Heart left ventricle (tissue), 13 donors: Measurements from ENCODE around the gene MTSS2.

Experiments used
- CTCF ChIP-seq, 12 donors: fragments of 200-600 bp; sonication (generic) in 4 of 12; IDR thresholded peaks; one replicate each; pipeline versions ENCODE4 v1.5.0 to v1.8.0; 2018 to 2022; ENCODE audit warnings: antibody characterized with exemption in 12 of 12, mild to moderate bottlenecking in 5 of 12
- POLR2A ChIP-seq, 2 donors: fragments of 450-650 bp; IDR thresholded peaks; one replicate each; pipeline ENCODE4 v1.6.1; 2017; ENCODE audit warnings: antibody characterized with exemption in 2 of 2, mild to moderate bottlenecking in 2 of 2, moderate library complexity in 2 of 2
- donor health status: ischemic (EF 13 %, LVEDD 7.1; RV severe dilation, severe dysfunction).
- donor health status: DM: no; HTN: yes; CAD: no.
- donor health status: DM: no; HTN: no; CAD: no.
- donor health status: ischemic (EF 25% LVEDD 6.9; RV normal size, moderate dysfunction).
- donor health status: ischemic (EF 25% LVEDD 5.7; RV mildly dilated, moderate dysfunction).
- donor health status: ischemic (EF 35%, LVEDD 5.7; RV mildly dilated, moderate dysfunction).
- donor health status: nonischemic (EF 11% LVEDD 7.7; RV severe dilation, severe dysfunction).
- donor health status: DM: yes; HTN: yes; CAD: no.
- donor health status: PGD.
- donor health status: ischemic (EF 29% LVEDD 5.4; RV normal size, mild dysfunction).
- donor health status: nonischemic (EF 23%, LVEDD 6.1; RV moderate dilation, normal function).

GRCh38 chr16:70730944-70731343 is 45.1 kb upstream of the MTSS2 start:
- TF ChIP-seq CTCF (IDR thresholded peaks at IDR 0.05) (no peak), POLR2A (IDR thresholded peaks at IDR 0.05) (no peak)
